ENCODE measurements around the gene ATP5PD.
"Not testable (repeated sequence)": the region's sequence is repeated elsewhere in the genome, so short reads cannot be mapped to it uniquely, and the experiment has no call there.

The ATP5PD gene

DNA sequence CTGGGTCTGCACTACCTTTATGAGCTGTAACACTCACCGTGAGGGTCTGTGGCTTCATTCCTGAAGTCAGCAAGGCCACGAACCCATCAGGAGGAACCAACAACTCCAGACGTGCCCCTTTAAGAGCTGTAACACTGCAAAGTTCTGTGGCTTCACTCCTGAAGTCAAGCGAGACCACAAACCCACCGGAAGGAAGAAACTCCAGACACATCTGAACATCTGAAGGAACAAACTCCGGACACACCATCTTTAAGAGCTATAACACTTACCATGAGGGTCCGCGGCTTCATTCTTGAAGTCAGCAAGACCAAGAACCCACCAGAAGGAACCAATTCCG, 21.4 kb downstream of the ATP5PD start:
- H3K36me3 Mint-ChIP-seq: peaks cover 10% of the 10 kb centered on the region
- peak overlapping the region; percentile 55 for H3K4me3 Mint-ChIP-seq
- not testable (repeated sequence) for H3K27me3 Mint-ChIP-seq; H3K9me3 Mint-ChIP-seq (ENCODE audit: low read depth); H3K27ac Mint-ChIP-seq
- peaks cover 26% of the 10 kb centered on the region for H3K4me1 Mint-ChIP-seq (ENCODE audit: low read depth)

DNA sequence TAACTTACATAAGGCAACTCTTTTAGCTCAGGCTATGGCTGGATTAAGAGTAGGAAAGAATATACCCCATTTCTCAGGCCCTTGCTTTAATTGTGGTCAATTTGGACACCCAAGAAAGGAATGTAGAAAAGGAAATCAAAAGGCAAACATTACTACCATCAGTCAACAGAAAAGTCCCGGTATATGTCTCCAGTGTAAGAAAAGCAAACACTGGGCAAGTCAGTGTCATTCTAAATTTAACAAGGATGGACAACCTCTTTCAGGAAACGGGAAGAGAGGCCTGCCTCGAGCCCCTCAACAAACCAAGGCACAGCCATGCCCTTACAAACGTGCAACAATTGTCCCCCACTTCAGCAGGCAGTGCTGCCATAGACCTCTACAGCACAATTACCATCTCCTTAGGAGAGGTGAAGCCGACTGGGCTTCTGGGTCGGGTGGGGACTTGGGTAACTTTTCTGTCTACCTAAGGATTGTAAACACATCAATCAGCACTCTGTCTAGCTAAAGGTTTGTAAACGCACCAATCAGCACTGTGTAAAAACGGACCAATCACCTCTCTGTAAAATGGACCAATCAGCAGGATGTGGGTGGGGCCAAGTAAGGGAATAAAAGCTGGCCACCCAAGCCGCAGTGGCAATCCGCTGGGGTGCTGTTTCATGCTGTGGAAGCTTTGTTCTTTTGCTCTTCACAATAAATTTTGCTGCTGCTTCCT, 21.9 kb downstream of the ATP5PD start:
- H3K4me1 Mint-ChIP-seq (ENCODE audit: low read depth): peaks cover 24% of the 10 kb centered on the region
- H3K27ac Mint-ChIP-seq: no peak overlapping the region
- peaks cover 10% of the 10 kb centered on the region for H3K36me3 Mint-ChIP-seq
- peak overlapping the region; percentile 55 for H3K4me3 Mint-ChIP-seq
- no peaks in the 10 kb centered on the region for H3K27me3 Mint-ChIP-seq
- no peaks in the 10 kb centered on the region for H3K9me3 Mint-ChIP-seq (ENCODE audit: low read depth)

DNA sequence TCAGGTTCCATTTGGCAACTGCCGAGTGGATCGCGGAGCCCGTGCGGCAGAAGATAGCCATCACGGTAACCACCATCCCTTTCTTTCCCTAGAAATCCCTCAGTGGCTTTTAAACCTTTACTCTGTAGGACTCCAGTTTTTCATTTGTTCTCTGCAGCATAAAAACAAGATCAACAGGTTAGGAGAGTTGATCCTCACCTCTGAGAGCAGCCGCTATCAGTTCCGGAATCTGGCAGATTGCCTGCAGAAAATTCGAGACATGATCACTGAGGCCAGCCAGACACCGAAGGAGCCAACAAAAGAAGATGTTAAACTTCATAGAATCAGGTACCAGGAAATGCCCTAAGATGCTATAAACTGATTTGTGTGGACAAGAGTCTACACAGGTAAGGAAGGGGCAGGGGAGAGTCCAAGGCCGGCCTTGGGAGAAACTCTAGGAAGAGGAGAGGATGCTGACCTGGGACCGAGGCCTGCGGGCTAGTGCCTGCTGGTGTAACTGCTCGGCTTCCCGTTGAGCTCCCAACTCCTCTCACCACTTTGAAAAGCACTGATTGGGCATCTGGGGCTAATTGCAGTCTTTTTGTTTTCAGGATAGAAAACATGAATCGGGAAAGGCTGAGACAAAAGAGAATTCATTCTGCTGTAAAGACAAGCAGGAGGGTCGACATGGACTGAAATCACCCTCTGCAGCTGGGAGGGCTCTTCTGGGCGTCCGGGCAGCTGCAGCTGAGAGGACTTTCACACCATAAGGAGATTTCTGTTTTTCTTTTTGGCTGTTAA, 26.2 kb downstream of the ATP5PD start:
- Mint-ChIP-seq H3K36me3 (peaks cover 12% of the 10 kb centered on the region), H3K27me3 (no peaks in the 10 kb centered on the region), H3K9me3 (ENCODE audit: low read depth) (no peaks in the 10 kb centered on the region), H3K4me3 (no peak overlapping the region), H3K4me1 (ENCODE audit: low read depth) (peaks cover 22% of the 10 kb centered on the region), H3K27ac (no peak overlapping the region)

DNA sequence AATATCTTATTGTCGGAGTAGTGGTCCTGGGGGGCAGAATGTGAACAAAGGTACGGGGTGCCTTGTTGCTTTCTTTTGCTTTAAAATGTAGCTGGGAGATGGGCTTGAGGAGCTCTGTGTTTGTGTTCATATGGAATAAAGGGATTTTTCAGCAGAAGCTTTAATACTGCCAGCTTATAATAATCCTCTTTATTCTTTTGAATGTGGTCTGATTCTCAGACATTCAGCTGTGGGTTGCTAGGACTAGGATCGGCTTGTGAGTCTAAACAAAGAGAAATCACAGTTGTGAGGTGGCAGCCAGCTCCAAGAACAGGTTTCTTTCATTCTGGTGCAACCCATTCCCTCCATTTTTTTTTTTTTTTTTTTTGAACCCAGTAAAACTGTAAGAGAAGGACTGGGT, 27.1 kb downstream of the ATP5PD start:
- Mint-ChIP-seq H3K4me3 (no peak overlapping the region), H3K27ac (no peak overlapping the region), H3K9me3 (ENCODE audit: low read depth) (no peaks in the 10 kb centered on the region), H3K36me3 (peaks cover 15% of the 10 kb centered on the region), H3K27me3 (no peaks in the 10 kb centered on the region), H3K4me1 (ENCODE audit: low read depth) (peaks cover 20% of the 10 kb centered on the region)

- Mint-ChIP-seq H3K9me3 (ENCODE audit: low read depth) (no peaks in the 10 kb centered on the region), H3K4me1 (ENCODE audit: low read depth) (peaks cover 16% of the 10 kb centered on the region), H3K27me3 (no peaks in the 10 kb centered on the region), H3K36me3 (peaks cover 14% of the 10 kb centered on the region), H3K4me3 (no peak overlapping the region), H3K27ac (no peak overlapping the region)
Observed at GRCh38 chr17:75019146-75019545, 27.6 kb downstream of the ATP5PD start.

- peak overlapping the region; percentile 93 for H3K27ac Mint-ChIP-seq
- peak overlapping the region; percentile 91 for H3K4me3 Mint-ChIP-seq
- peaks cover 34% of the 10 kb centered on the region for H3K4me1 Mint-ChIP-seq (ENCODE audit: low read depth)
- H3K36me3 Mint-ChIP-seq: peaks cover 12% of the 10 kb centered on the region
- H3K27me3 Mint-ChIP-seq: no peaks in the 10 kb centered on the region
- no peaks in the 10 kb centered on the region for H3K9me3 Mint-ChIP-seq (ENCODE audit: low read depth)
Observed at GRCh38 chr17:75013092-75013559, 33.6 kb downstream of the ATP5PD start.

DNA sequence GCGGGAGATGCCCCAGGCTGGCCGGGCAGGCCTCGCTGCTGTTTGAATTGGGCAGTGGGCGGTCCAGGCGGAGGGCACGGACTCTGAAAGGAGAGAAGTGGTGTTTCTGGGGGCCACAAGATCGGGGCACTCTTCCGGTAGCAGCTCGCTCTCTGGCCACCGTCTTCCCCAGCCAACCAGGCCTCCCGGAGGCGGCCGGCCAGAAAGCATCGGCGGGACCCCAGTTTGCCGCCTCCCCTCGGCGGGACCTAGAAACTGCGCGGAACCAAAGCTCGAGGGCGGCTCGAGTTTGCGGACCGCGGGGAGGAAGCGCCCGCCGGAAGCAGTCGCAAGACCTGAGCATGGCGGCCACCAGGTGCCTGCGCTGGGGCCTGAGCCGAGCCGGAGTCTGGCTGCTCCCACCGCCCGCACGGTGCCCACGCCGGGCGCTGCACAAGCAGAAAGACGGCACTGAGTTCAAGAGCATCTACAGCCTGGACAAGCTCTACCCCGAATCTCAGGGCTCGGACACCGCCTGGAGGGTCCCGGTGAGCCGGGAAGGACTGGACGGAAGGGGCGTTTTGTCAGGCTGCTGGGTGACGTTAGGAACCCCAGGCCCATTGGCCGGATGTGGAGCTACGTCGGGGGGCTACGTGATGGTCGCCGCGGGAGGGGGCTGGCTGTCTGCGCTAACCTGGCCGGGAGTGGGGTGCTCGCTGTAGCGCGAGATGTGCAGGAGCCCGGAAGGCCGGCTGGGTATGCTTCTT, 34.2 kb downstream of the ATP5PD start, which contains the start of gene MRPL58:
Gene MRPL58 (plus strand): TSS at position 325 of the 746 bp plus-strand sequence. CDS start 17 bp downstream, at position 342.
- H3K27ac Mint-ChIP-seq: peak within 1 kb of the TSS; percentile 93
- H3K4me3 Mint-ChIP-seq: peak within 1 kb of the TSS; percentile 91
- H3K9me3 Mint-ChIP-seq (ENCODE audit: low read depth): no peaks in the 10 kb centered on the region
- peaks cover 32% of the 10 kb centered on the region for H3K4me1 Mint-ChIP-seq (ENCODE audit: low read depth)
- H3K27me3 Mint-ChIP-seq: no peaks in the 10 kb centered on the region
- peaks cover 10% of the 10 kb centered on the region for H3K36me3 Mint-ChIP-seq

- peaks cover 10% of the 10 kb centered on the region for H3K36me3 Mint-ChIP-seq
- H3K4me1 Mint-ChIP-seq (ENCODE audit: low read depth): peaks cover 32% of the 10 kb centered on the region
- no peaks in the 10 kb centered on the region for H3K9me3 Mint-ChIP-seq (ENCODE audit: low read depth)
- H3K27ac Mint-ChIP-seq: peak overlapping the region; percentile 93
- H3K27me3 Mint-ChIP-seq: no peaks in the 10 kb centered on the region
- peak overlapping the region; percentile 91 for H3K4me3 Mint-ChIP-seq
Observed at GRCh38 chr17:75012096-75012345, 34.7 kb downstream of the ATP5PD start.

DNA sequence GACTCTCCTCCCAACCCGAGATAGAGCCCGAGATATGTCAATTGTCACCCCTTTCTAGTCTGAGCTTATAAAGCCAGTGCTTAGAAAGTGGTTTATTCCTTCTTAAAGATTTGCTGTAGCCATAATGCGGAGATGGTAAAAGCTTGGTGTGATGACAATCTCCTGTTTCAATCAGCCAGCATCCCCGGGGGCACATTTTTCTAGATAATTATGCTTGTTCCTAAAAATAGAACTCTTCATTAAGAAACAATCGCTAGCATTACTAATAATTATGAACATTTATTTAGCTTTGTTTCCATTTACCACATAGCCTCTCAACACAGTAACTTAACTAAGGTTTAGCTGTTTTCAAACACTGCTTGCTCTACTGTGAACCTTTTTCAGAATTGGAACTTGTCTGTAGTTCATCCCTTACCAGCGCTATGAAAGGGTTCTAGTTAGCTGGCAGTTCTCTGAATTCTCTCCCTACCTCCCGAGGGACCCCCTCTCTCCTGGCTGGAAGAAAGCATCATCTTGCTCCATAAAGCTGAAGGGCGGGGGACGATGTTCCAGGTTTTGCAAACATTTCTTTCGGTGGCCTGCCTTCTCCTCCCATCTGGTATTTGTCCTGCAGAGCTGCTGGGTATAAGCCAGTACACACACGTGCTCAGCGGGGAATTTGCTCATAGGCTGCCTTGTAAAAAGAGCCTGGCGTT, 35.2 kb downstream of the ATP5PD start:
- peak overlapping the region; percentile 93 for H3K27ac Mint-ChIP-seq
- H3K4me3 Mint-ChIP-seq: peak overlapping the region; percentile 91
- peaks cover 32% of the 10 kb centered on the region for H3K4me1 Mint-ChIP-seq (ENCODE audit: low read depth)
- H3K36me3 Mint-ChIP-seq: peaks cover 10% of the 10 kb centered on the region
- H3K9me3 Mint-ChIP-seq (ENCODE audit: low read depth): no peaks in the 10 kb centered on the region
- no peaks in the 10 kb centered on the region for H3K27me3 Mint-ChIP-seq

- Mint-ChIP-seq H3K9me3 (ENCODE audit: low read depth) (no peaks in the 10 kb centered on the region), H3K27me3 (no peaks in the 10 kb centered on the region), H3K4me3 (peak overlapping the region; percentile 91), H3K36me3 (peaks cover 10% of the 10 kb centered on the region), H3K27ac (peak overlapping the region; percentile 64), H3K4me1 (ENCODE audit: low read depth) (peaks cover 29% of the 10 kb centered on the region)
Observed at GRCh38 chr17:75010683-75011400, 35.9 kb downstream of the ATP5PD start.

GRCh38 chr17:75009139-75009724, 37.5 kb downstream of the ATP5PD start:
- Mint-ChIP-seq H3K4me1 (ENCODE audit: low read depth) (peaks cover 22% of the 10 kb centered on the region), H3K9me3 (ENCODE audit: low read depth) (no peaks in the 10 kb centered on the region), H3K27me3 (no peaks in the 10 kb centered on the region), H3K4me3 (no peak overlapping the region), H3K27ac (no peak overlapping the region), H3K36me3 (peaks cover 5% of the 10 kb centered on the region)

- H3K9me3 Mint-ChIP-seq (ENCODE audit: low read depth): no peaks in the 10 kb centered on the region
Observed at GRCh38 chr17:75008373-75008772, 38.4 kb downstream of the ATP5PD start.

DNA sequence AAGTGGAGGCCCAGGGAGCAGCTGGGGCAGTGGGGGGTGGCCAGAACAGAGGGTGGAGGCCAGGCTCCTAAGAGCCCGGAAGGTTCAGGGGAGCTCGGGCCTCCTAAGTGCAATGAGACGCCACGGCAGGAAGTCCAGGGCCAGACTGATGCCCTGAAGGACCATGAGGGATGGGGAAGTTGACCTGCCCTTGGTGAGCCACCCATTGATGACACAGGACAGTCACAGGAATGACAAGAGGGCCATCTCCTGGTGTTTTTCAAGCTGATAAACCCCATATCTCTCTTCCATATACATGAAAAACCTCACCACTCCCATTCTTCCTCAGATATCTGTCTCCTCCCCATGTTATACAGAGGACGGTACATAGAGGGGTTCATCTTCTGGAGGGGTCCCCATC, 40.1 kb downstream of the ATP5PD start:
- Mint-ChIP-seq H3K27me3 (no peaks in the 10 kb centered on the region), H3K9me3 (ENCODE audit: low read depth) (no peaks in the 10 kb centered on the region), H3K27ac (no peak overlapping the region), H3K36me3 (no peaks in the 10 kb centered on the region), H3K4me1 (ENCODE audit: low read depth) (peaks cover 8% of the 10 kb centered on the region), H3K4me3 (no peak overlapping the region)

More at GRCh38 chr17:75008373-75008772, 38.4 kb downstream of the ATP5PD start:
- no peak overlapping the region for H3K4me3 Mint-ChIP-seq
- peaks cover 16% of the 10 kb centered on the region for H3K4me1 Mint-ChIP-seq (ENCODE audit: low read depth)
- H3K27me3 Mint-ChIP-seq: no peaks in the 10 kb centered on the region
- H3K36me3 Mint-ChIP-seq: no peaks in the 10 kb centered on the region
- H3K27ac Mint-ChIP-seq: no peak overlapping the region

DNA sequence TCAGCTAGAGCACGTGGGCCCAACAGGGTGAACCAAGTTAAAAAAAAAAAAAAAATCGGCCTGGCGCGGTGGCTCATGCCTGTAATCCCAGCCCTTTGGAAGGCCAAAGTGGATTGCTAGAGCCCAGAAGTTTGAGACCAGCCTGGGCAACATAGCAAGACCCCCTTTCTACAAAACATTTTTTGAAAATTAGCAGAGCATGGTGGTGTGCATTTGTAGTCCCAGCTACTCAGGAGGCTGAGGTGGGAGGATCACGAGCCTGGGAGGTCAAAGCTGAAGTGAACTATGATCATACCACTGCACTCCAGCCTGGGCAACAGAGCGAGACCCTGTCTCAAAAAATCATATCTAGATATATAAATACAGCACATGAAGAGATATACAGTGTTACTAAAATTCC, 40.7 kb downstream of the ATP5PD start:
- not testable (repeated sequence) for H3K9me3 Mint-ChIP-seq (ENCODE audit: low read depth); H3K27ac Mint-ChIP-seq; H3K4me3 Mint-ChIP-seq; H3K36me3 Mint-ChIP-seq; H3K4me1 Mint-ChIP-seq (ENCODE audit: low read depth); H3K27me3 Mint-ChIP-seq

Measured in activated naive CD8-positive, alpha-beta T cell (primary cell).